ENCODE data around the gene PDE4A. TPM values are rescaled to one million over a fixed set of nuclear protein-coding genes. Genes with fewer than 3 reads are reported as not detected.
"Not testable (repeated sequence)": the region's sequence is repeated elsewhere in the genome, so short reads cannot be mapped to it uniquely, and the experiment has no call there.

The PDE4A gene
- total and polyA plus RNA-seq, 8 donors, result 2.3 to 30.7 (median 10.0) TPM

DNA sequence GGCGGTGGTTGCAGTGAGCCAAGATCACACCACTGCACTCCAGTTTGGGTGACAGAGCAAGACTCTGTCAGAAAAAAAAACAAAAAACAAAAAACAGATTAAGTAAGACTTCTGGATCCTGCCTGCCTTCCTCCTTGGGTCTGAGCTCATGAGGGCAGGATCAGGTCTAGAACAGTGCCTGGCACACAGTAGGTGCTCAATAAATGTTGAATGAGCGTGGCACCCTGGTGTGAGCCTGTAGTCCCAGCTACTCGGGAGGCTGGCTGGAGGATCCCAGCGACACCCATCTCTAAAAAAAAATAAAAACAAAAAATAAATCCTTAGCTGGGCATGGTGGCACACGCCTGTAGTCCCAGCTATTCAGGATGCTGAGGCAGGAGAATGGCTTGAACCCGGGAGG, 14.1 kb upstream of the PDE4A start:
- H3K36me3 ChIP-seq, result no peaks in the 10 kb centered on the region
- no peak overlapping the region for H3K27ac ChIP-seq
- no peak overlapping the region for H3K4me3 ChIP-seq
- TF ChIP-seq, protein P1, sequence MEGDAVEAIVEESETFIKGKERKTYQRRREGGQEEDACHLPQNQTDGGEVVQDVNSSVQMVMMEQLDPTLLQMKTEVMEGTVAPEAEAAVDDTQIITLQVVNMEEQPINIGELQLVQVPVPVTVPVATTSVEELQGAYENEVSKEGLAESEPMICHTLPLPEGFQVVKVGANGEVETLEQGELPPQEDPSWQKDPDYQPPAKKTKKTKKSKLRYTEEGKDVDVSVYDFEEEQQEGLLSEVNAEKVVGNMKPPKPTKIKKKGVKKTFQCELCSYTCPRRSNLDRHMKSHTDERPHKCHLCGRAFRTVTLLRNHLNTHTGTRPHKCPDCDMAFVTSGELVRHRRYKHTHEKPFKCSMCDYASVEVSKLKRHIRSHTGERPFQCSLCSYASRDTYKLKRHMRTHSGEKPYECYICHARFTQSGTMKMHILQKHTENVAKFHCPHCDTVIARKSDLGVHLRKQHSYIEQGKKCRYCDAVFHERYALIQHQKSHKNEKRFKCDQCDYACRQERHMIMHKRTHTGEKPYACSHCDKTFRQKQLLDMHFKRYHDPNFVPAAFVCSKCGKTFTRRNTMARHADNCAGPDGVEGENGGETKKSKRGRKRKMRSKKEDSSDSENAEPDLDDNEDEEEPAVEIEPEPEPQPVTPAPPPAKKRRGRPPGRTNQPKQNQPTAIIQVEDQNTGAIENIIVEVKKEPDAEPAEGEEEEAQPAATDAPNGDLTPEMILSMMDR (IDR thresholded peaks at IDR 0.05), result no peak
- TF ChIP-seq EP300 (IDR thresholded peaks at IDR 0.05) (no peak), POLR2AphosphoS5 (IDR thresholded peaks at IDR 0.05) (no peak), POLR2A (IDR thresholded peaks at IDR 0.05) (no peak)
- intact Hi-C loops (cut with DNase I; ENCODE audit: low total_unique reads), result no loop called here
- H3K27me3 ChIP-seq, result peaks cover 0 to 58% (median 35%) of the 10 kb centered on the region in 3 donors
- 67 to 78% (median 77%) methylated on average over 6 of the region's 6 CpGs for WGBS, 5 donors
- peaks cover 23 to 62% (median 37%) of the 10 kb centered on the region in 4 donors for H3K4me1 ChIP-seq
- H3K9me3 ChIP-seq, result no peaks in the 10 kb centered on the region
- no peak for DNase-seq

DNA sequence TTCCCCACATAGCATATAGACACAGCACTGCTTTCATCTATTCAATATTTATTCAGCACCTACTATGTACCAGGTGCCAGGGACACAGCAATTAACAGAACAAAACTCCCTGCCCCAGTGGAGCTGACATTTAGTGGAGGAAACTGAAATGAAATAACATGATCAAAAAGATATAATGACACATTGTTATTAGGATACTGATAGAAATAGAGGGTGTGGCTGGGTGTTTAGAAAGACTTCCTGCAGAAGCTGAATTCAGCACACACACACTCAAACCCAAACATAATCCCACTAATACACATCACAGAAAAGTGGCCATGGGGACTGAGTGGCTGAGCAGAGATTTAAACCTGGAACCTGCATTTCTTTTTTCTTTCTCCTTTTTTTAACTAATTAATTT, 13.2 kb upstream of the PDE4A start:
- Histone ChIP-seq H3K36me3 (no peaks in the 10 kb centered on the region), H3K4me3 (no peak overlapping the region), H3K27ac (no peak overlapping the region), H3K4me1 (peaks cover 15 to 53% (median 28%) of the 10 kb centered on the region in 4 donors), H3K9me3 (no peaks in the 10 kb centered on the region), H3K27me3 (peaks cover 0 to 61% (median 35%) of the 10 kb centered on the region in 3 donors)
- no peak for DNase-seq
- TF ChIP-seq EP300 (IDR thresholded peaks at IDR 0.05) (no peak), POLR2AphosphoS5 (IDR thresholded peaks at IDR 0.05) (no peak), POLR2A (IDR thresholded peaks at IDR 0.05) (no peak)
- TF ChIP-seq, protein P1 (IDR thresholded peaks at IDR 0.05), result no peak
- intact Hi-C loops (cut with DNase I; ENCODE audit: low total_unique reads), result no loop called here

DNA sequence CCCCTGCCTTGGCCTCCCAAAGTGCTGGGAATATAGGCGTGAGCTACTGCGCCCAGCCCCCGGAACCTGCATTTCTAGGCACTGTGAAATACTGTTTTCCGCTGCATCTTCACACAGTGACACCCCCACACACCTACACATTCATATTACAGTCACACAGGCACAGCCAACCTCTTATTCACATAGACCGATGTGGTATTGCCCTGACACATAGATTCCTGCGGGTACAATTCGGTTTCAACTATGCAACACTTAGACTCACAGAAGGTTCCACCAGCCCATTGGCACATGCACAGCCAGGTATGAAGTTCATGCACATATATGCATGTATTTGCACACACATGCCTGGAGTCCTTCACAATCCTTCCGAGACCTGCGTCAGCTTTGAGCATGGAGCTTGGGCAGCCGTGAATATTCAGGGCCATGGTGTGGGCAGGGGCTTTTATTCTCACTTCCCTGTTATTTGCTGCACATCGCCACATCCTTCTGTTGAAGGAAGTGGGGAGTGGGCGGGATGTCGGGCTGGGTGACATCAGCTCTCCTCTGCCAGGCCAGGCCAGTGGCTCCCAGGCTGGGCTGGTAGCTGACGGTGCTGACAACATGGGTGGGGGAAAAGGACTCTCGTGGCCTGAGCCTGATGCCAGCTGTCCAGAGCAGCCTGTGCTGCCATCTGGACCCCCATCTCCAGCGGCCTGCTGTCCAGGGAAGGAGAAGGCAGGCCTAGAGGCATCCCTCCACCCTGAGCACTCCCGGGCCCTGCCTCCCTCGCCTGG, 11.6 kb upstream of the PDE4A start:
- intact Hi-C loops (cut with DNase I; ENCODE audit: low total_unique reads), result no loop called here
- H3K27me3 ChIP-seq, result peaks cover 0 to 62% (median 35%) of the 10 kb centered on the region in 3 donors
- peak in 1 of 2 donors; percentile 62 for DNase-seq
- H3K4me1 ChIP-seq, result peaks cover 10 to 43% (median 18%) of the 10 kb centered on the region in 4 donors
- no peaks in the 10 kb centered on the region for H3K36me3 ChIP-seq
- H3K27ac ChIP-seq, result peak overlapping the region in 3 of 5 donors; percentile 36 to 55 (median 41)
- 59 to 75% (median 60%) methylated on average over 12 to 18 of the region's 18 CpGs for WGBS, 5 donors
- TF ChIP-seq POLR2A (IDR thresholded peaks at IDR 0.05), result no peak
- no peak overlapping the region for H3K4me3 ChIP-seq
- no peaks in the 10 kb centered on the region for H3K9me3 ChIP-seq

DNA sequence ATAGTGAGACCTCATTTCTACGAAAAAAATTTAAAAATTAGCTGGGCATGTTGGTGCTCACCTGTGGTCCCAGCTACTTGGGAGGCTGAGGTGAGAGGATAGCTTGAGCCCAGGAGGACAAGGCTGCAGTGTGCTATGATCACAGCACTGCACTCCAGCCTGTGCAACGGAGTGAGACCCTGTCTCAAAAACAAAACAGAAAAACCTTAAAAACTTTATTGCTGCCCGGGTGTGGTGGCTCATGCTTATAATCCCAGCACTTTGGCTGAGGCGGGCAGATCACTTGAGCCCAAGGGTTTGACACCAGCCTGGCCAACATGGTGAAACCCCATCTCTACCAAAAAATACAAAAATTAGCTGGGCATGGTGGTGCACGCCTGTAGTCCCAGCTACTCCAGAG, 9.1 kb upstream of the PDE4A start:
- intact Hi-C loops (cut with DNase I; ENCODE audit: low total_unique reads); H3K4me3 ChIP-seq; H3K9me3 ChIP-seq; H3K36me3 ChIP-seq; H3K27ac ChIP-seq; DNase-seq: not testable (repeated sequence)
- H3K27me3 ChIP-seq, result peaks cover 0 to 48% (median 17%) of the 10 kb centered on the region in 3 donors
- H3K4me1 ChIP-seq, result peaks cover 6 to 29% (median 6%) of the 10 kb centered on the region in 4 donors
- WGBS, 5 donors, result 75 to 81% (median 78%) methylated on average over 5 of the region's 5 CpGs

DNA sequence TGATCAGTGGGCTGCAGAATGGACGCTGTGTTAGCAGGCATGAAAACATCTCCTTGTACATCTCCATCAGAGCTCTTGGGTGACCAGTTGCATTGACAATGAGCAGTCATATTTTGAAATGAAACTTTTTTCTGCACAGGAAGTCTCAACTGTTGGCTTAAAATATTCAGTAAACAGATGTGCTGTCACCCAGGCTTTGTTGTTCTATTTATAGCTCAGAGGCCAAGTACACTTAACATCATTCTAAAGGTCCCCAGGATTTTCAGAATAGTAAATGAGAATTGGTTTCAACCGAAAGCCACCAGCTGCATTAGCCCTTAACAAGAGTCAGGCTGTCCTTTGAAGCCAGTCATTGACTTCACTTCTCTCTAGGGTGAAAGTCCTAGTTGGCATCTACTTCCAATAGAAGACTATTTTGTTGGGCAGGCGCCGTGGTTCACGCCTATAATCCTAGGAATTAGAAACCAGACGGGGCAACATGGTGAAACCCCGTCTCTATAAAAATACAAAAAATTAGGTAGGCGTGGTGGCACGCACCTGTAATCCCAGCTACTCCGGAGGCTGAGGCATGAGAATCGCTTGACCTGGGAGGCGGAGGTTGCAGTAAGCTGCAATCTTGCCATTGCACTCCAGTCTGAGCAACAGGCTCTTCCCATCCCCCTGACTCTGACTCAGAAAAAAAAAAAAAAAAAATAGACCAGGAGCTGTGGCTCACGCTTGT, 7.9 kb upstream of the PDE4A start:
- Histone ChIP-seq H3K4me1 (peaks cover 13 to 34% (median 17%) of the 10 kb centered on the region in 4 donors), H3K27me3 (peaks cover 2 to 48% (median 26%) of the 10 kb centered on the region in 3 donors), H3K27ac (peak overlapping the region in 3 of 5 donors; percentile 2 to 33 (median 13)), H3K4me3 (no peak overlapping the region), H3K9me3 (peaks cover 0 to 8% (median 3%) of the 10 kb centered on the region in 4 donors), H3K36me3 (no peaks in the 10 kb centered on the region)
- DNase-seq, result peak in 1 of 2 donors; percentile 36
- WGBS, 5 donors, result 63 to 76% (median 69%) methylated on average over 13 of the region's 13 CpGs
- TF ChIP-seq EP300 (IDR thresholded peaks at IDR 0.05) (no peak), POLR2AphosphoS5 (IDR thresholded peaks at IDR 0.05) (no peak), POLR2A (IDR thresholded peaks at IDR 0.05) (no peak)
- TF ChIP-seq, protein P1 (IDR thresholded peaks at IDR 0.05), result no peak
- intact Hi-C loops (cut with DNase I; ENCODE audit: low total_unique reads), result no loop called here
